Measurements from ENCODE around the gene ELOVL3. TPM values are rescaled to one million over a fixed set of nuclear protein-coding genes. Genes with fewer than 3 reads are reported as not detected.

ELOVL3 gene
- total and polyA plus RNA-seq, 9 of the 15 experiments (the other 6 are each of a cell fraction or from before 2014, with no cell fraction given), result 0.32 to 3.3 (median 0.87) TPM

GRCh38 chr10:102225646-102226541 lies at the start of gene ELOVL3 (continued):
- no peak for TF ChIP-seq SIN3A (IDR thresholded peaks at IDR 0.05; ENCODE audit: borderline replicate concordance in 2 of 2, control insufficient read depth in 1 of 2, low read depth in 2 of 2, low read length in 2 of 2)
- peak; percentile 47 for TF ChIP-seq EGR1 (conservative IDR thresholded peaks at IDR 0.05)

- ChIA-PET CTCF (ENCODE audit: low intra/inter-chr PET ratio) (no interaction called here), POLR2A (no interaction called here)
- intact Hi-C loops (cut with micrococcal nuclease) (no loop called here), in situ Hi-C loops (cut with MboI) (no loop called here)
- BruUV-seq (replicated peaks), result no TSS peak
- no peak for DNase-seq (ENCODE audit: extremely low read depth in 1 of 4, low spot score in 3 of 4)
- Histone ChIP-seq H4K20me1 (replicated peaks; ENCODE audit: control insufficient read depth, insufficient read depth, low read length) (no peaks in the 10 kb centered on the region), H2AFZ (ENCODE audit: low read depth, low read length) (no peak overlapping the region), H3K9ac (ENCODE audit: insufficient read depth in 1 of 2, low read depth in 2 of 2, low read length in 2 of 2) (no peak overlapping the region), H3K27ac (ENCODE audit: extremely low read depth, low read depth, low read length) (no peak overlapping the region), H3K4me3 (no peak overlapping the region), H3K36me3 (ENCODE audit: control insufficient read depth, insufficient read depth, low read length) (no peaks in the 10 kb centered on the region), H3K27me3 (ENCODE audit: control insufficient read depth in 2 of 2, insufficient read depth in 2 of 2, low read length in 2 of 2) (no peaks in the 10 kb centered on the region), H3K9me3 (replicated peaks; ENCODE audit: control insufficient read depth, insufficient read depth, low read depth, low read length) (no peaks in the 10 kb centered on the region; the same call in 1 of the 2 replicates), H3K79me2 (ENCODE audit: control insufficient read depth, insufficient read depth, low read length) (no peaks in the 10 kb centered on the region), H3K4me1 (replicated peaks in 1 of 2; ENCODE audit: control insufficient read depth in 2 of 2, insufficient read depth in 2 of 2, low read length in 2 of 2) (no peaks in the 10 kb centered on the region), H3K4me2 (ENCODE audit: insufficient read depth, low read length) (no peak overlapping the region), H3K9me1 (ENCODE audit: control insufficient read depth, insufficient read depth, low read length) (no peaks in the 10 kb centered on the region)
- TF ChIP-seq ZBTB11 (CRISPR knock-in tag; IDR thresholded peaks at IDR 0.05), result no peak
- TF ChIP-seq NCOA6 (IDR thresholded peaks at IDR 0.05), result no peak
- no peak for TF ChIP-seq DDX20 (tag; IDR thresholded peaks at IDR 0.05; ENCODE audit: low read depth)
- FAIRE-seq, result no peak
- ATAC-seq, result no peak
- 4% methylated on average over 2 of the region's 2 CpGs for WGBS (ENCODE audit: insufficient coverage, low coverage, missing lambda C conversion rate)
Observed at GRCh38 chr10:102184606-102185005, 41.5 kb upstream of the ELOVL3 start.

Data from K562 (cell line).